Measurements from ENCODE around the gene AHCY.
"Not testable (repeated sequence)": the region's sequence is repeated elsewhere in the genome, so short reads cannot be mapped to it uniquely, and the experiment has no call there.

AHCY gene

GRCh38 chr20:34296468-34296867 lies 6.7 kb downstream of the AHCY start:
- DNase-seq, result no peak

GRCh38 chr20:34295284-34295683 lies 7.9 kb downstream of the AHCY start:
- no peak for DNase-seq

- no peak for DNase-seq
Observed at GRCh38 chr20:34294563-34294962, 8.6 kb downstream of the AHCY start.

GRCh38 chr20:34293589-34293988 lies 9.6 kb downstream of the AHCY start:
- DNase-seq, result no peak

GRCh38 chr20:34293119-34293518 lies 10.0 kb downstream of the AHCY start:
- DNase-seq, result no peak

GRCh38 chr20:34292496-34292895 lies 10.7 kb downstream of the AHCY start:
- DNase-seq, result no peak

- DNase-seq, result no peak
Observed at GRCh38 chr20:34290471-34290870, 12.7 kb downstream of the AHCY start.

GRCh38 chr20:34287500-34287899 lies 15.7 kb downstream of the AHCY start:
- not testable (repeated sequence) for DNase-seq

- no peak for DNase-seq
Observed at GRCh38 chr20:34285450-34285849, 17.7 kb downstream of the AHCY start.

GRCh38 chr20:34283844-34284243 lies 19.3 kb downstream of the AHCY start:
- DNase-seq, result no peak

- no peak for DNase-seq
Observed at GRCh38 chr20:34282041-34282440, 21.1 kb downstream of the AHCY start.

- no peak for DNase-seq
Observed at GRCh38 chr20:34281177-34281576, 22.0 kb downstream of the AHCY start.

- no peak for DNase-seq
Observed at GRCh38 chr20:34274694-34275093, 28.5 kb downstream of the AHCY start.

GRCh38 chr20:34271956-34272355 lies 31.2 kb downstream of the AHCY start:
- no peak for DNase-seq

- no peak for DNase-seq
Observed at GRCh38 chr20:34269996-34270627, 33.0 kb downstream of the AHCY start.

- peak; percentile 8 to 21 for DNase-seq
Observed at GRCh38 chr20:34268851-34269636, 34.1 kb downstream of the AHCY start.

- DNase-seq, result no peak
Observed at GRCh38 chr20:34268145-34268544, 35.0 kb downstream of the AHCY start.

- no peak for DNase-seq
Observed at GRCh38 chr20:34264141-34264540, 39.0 kb downstream of the AHCY start.

- not testable (repeated sequence) for DNase-seq
Observed at GRCh38 chr20:34263468-34263867, 39.7 kb downstream of the AHCY start.

GRCh38 chr20:34262488-34263288 lies 40.5 kb downstream of the AHCY start:
- DNase-seq, result no peak

- DNase-seq, result no peak
Observed at GRCh38 chr20:34260208-34260942, 42.8 kb downstream of the AHCY start.

GRCh38 chr20:34256629-34257124 lies 46.5 kb downstream of the AHCY start:
- no peak for DNase-seq

GRCh38 chr20:34254979-34255378 lies 48.2 kb downstream of the AHCY start:
- no peak for DNase-seq
